ENCODE data around the gene COL6A1. TPM values are rescaled to one million over a fixed set of nuclear protein-coding genes. Genes with fewer than 3 reads are reported as not detected.

Gene COL6A1
- total and polyA plus RNA-seq, 2 of the 13 experiments (the other 11 are each of a cell fraction or from before 2014, with no cell fraction given), result 3.1 to 4.8 TPM

DNA sequence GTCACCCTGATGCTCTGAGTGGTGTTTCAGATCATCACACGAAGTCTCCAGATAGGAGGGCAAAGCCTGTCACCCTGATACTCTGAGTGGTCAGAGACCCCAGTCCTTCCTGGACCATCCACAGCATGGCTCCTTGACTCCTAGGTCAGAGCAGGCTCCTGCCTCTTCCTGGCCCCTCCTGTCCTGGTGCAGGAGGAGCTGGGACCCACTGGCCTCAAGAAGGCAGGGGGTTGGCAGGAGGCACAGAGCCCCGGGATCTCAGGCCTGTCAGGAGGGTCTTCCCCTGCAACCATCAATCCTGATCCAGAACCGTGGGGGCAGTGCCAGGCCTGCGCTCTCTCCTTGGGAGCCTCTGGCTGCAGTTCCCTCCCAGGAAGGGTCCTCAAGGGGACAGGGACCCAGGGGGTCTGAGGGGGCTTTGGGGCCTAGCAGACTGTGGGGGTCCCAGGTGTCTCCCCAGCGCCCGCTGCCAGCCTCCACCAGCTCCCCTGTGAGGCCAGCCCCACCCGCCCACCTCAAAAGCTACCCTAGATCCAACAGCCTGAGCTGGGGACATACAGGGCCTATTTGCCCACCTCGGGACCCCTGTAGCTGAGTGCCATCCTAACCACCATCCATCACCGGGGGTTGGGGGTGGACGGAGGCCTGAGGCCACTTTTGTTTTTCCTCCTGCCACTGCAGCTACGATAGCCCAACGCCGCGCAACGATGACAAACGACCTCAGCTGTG is 27.5 kb downstream of the COL6A1 start (continued):
- TF ChIP-seq PRDM10 (CRISPR knock-in tag; IDR thresholded peaks at IDR 0.05; ENCODE audit: low read depth), result no peak
- no peak for TF ChIP-seq IKZF4 (CRISPR knock-in tag; IDR thresholded peaks at IDR 0.05; ENCODE audit: borderline replicate concordance, low read depth, not compliant biosample characterization)
- TF ChIP-seq ZSCAN9 (CRISPR knock-in tag; IDR thresholded peaks at IDR 0.05; ENCODE audit: borderline replicate concordance), result no peak
- no peak for TF ChIP-seq SP4 (CRISPR knock-in tag; IDR thresholded peaks at IDR 0.05)

DNA sequence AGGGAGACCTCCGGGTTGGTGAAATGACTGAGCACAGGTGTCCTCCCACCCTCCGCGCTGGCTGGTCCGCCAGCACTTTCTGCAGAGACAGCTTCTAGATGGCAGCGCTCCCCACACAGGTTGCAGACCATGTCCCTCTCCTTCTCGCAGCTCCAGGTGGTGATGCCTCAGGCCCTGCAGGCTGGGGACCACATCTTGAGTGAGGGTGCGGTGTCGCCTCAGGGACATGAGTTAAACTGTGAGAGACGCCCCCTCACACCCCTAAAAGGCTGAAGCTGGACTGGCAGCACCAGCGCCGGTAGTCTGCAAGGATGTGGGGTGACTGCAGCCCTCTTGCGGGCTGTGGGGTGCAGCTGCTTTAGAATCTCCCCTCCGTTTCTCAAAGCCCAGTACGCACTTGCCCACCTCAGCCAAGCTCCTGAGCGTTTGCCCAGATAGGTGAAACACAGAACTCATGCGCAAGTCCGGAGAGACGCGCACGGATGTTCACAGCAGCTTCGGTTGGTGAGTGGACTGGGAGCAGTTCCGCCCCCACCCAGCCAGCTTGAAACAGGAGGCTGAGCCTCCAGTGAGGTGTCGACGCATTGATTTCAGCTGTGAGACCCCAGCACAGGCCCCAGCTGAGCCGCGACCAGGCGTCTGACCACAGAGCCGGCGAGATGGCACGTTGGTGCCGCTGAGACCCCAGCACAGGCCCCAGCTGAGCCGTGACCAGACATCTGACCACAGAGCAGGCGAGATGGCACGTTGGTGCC is 28.6 kb downstream of the COL6A1 start:
- CTCF ChIA-PET (ENCODE audit: low intra/inter-chr PET ratio, low total read pairs), result no interaction called here
- no peak for TF ChIP-seq KDM1A (CRISPR knock-in tag; IDR thresholded peaks at IDR 0.05)
- TF ChIP-seq NAIF1 (CRISPR knock-in tag; IDR thresholded peaks at IDR 0.05; ENCODE audit: borderline replicate concordance), result no peak
- no peak for TF ChIP-seq CERS6 (CRISPR knock-in tag; IDR thresholded peaks at IDR 0.05)
- no peak for TF ChIP-seq FIP1L1 (IDR thresholded peaks at IDR 0.05; ENCODE audit: borderline replicate concordance, insufficient read depth, low read depth, low read length)
- TF ChIP-seq SRSF4 (IDR thresholded peaks at IDR 0.05; ENCODE audit: low read depth, low read length, poor library complexity, severe bottlenecking), result no peak
- no peak for TF ChIP-seq FOXJ3 (CRISPR knock-in tag; IDR thresholded peaks at IDR 0.05; ENCODE audit: borderline replicate concordance)

More for the DNA sequence above, 28.6 kb downstream of the COL6A1 start:
- POLR2A ChIA-PET, result no interaction called here
- H3K9me3 ChIP-seq (ENCODE audit: low read length), result no peaks in the 10 kb centered on the region
- WGBS (ENCODE audit: low lambda C conversion rate), result 61% methylated on average over 13 of the region's 34 CpGs
- DNase-seq (ENCODE audit: low spot score) (no peak), FAIRE-seq (no peak), ATAC-seq (no peak)
- no peaks in the 10 kb centered on the region; a peak in 1 of 5 replicates for H3K27me3 ChIP-seq (ENCODE audit: control insufficient read depth in 1 of 2, insufficient read depth in 2 of 2, low read length in 2 of 2)
- H3K36me3 ChIP-seq (replicated peaks in 1 of 2; ENCODE audit: control insufficient read depth in 1 of 2, insufficient read depth in 2 of 2, low read length in 2 of 2), result no peaks in the 10 kb centered on the region
- no peak overlapping the region for H3K4me2 ChIP-seq (ENCODE audit: low read depth, low read length)
- H3K4me1 ChIP-seq (ENCODE audit: insufficient read depth, low read length), result no peaks in the 10 kb centered on the region
- no peak overlapping the region for H3K27ac ChIP-seq (ENCODE audit: extremely low read length, insufficient read depth, low read length)
- in situ Hi-C loops (cut with HindIII; ENCODE audit: extremely low pct_ligation_motif_present, low pct_unique_long_range_greater_than_20kb), result no loop called here
- H3K9ac ChIP-seq (ENCODE audit: insufficient read depth, low read depth, low read length), result no peak overlapping the region
- no peaks in the 10 kb centered on the region for H4K20me1 ChIP-seq (ENCODE audit: insufficient read depth, low read length)
- H3K4me3 ChIP-seq (replicated peaks in 1 of 3; ENCODE audit: insufficient read depth in 1 of 3, low read depth in 2 of 3, low read length in 3 of 3), result no peak overlapping the region
- BruUV-seq (replicated peaks), result no TSS peak
- no peak overlapping the region for H2AFZ ChIP-seq (ENCODE audit: low read length)
- intact Hi-C loops (cut with micrococcal nuclease; ENCODE audit: unreplicated experiment), result no loop called here
- no peaks in the 10 kb centered on the region for H3K79me2 ChIP-seq (ENCODE audit: insufficient read depth, low read length)

Data from HepG2 (cell line).